ENCODE data around the gene TMBIM6.

DNA sequence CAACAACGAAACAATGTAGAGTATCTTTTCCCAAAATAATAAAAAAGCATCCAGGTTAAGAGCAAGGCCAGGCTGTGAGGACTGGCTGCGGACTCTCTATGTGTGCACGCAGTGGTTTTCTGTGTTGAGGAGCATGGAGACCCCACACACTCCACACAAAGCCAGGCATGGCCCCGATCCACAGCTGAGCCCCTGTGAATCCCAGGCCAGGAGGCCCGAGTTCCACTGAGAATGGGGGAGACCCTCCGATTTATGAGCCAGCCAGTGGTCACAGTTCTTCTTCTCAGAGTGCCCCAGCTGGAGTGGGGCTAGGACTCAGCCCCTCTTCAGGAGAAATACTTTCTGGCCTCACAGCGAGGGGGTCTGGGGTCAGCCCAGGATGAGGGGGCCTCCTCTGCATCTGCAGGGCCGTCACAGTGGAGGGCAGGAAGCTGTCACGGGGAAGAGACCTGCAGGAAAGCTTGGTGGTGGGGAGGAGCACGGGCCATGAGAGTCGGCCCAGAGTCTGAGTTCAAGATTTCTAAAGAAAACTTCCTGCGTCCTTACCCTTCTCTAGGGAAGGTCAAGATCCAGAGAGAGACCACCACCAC, 66.7 kb downstream of the TMBIM6 start:
- TF ChIP-seq CTCF (conservative IDR thresholded peaks at IDR 0.05; ENCODE audit: low read length): no peak
- no peak for TF ChIP-seq EZH2phosphoT487 (IDR thresholded peaks at IDR 0.05; ENCODE audit: borderline replicate concordance, low read depth, low read length)

All from OCI-LY7 (cell line).